Omental fat pad (tissue), 4 donors: ENCODE results near the gene MRPL39. TPM values are rescaled to one million over a fixed set of nuclear protein-coding genes. Genes with fewer than 3 reads are reported as not detected.
A peak's percentile ranks its signal among the peaks of the same experiment; 100 is the strongest.

Experiments
- ATAC-seq: fragments of 150-250 bp; one replicate; pipeline ENCODE4 v1.9.1; 2016; ENCODE audit warnings: mild to moderate bottlenecking, moderate library complexity; ENCODE audit not compliant: low FRiP score
- DNase-seq: peaks from one replicate; pipeline ENCODE4 v3.0.0-alpha.2; 2019; ENCODE audit warnings: low spot score
- total RNA-seq, 4 donors: library from RNA; depleted of rRNA; stranded (reverse); fragments of >200 nt; gene quantifications; one replicate each; pipeline ENCODE4 v1.1.0, GENCODE V29; 2016
- TF ChIP-seq, protein P1 (sequence below), 3 donors: fragments of 450-650 bp; IDR thresholded peaks; one replicate each; pipeline ENCODE4 v1.5.1; 2016 to 2017; ENCODE audit warnings: antibody characterized with exemption in 3 of 3, mild to moderate bottlenecking in 3 of 3, moderate library complexity in 2 of 3

The MRPL39 gene
- 10 to 100 TPM; 14.2 to 18.6 (median 14.9) TPM for total RNA-seq

DNA sequence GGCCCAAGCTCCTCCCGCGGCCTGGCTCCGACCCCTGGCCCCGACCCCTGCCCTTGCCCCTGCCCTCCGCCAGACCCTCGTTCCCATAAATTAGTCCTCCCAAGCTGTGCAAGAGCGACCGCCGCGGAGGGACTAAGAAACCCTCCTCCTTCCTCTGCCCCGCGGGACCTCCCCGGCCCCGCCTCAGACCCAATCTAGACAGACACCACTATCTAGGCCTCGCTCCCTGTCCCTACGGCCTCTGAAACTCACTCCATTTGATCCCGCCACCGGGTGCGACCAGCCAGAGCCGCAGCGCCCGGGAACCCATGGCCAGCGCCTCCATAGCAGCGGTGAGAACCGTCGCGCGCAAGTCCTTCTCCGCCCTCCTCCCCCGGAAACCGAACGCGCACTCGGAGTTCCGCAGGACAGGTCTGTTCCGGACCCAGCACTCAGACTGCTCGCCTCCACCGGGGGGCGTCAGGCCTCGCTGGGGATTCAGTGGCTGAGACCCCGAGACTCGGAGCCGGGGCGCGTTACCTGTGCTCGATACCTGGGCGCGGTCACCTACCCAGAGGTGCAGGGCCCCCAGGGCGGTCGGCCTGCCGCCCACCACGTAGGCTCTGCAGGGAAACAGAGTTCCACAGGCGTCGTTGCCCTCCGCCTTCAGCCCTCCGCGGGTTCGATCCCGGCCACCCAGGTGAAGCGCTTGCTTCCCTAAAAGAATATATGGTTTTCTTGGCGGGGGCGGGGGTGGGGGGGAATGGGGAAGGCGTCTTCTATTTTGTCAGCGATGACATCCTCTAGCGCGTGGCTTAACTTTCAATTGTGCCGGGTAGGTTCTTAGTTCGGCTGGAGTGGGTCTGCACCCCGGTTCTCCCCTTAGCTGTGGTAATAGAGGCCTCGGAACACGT lies at the start of gene MRPL39:
Gene MRPL39 (minus strand): TSS at position 331 of the 893 bp plus-strand sequence. CDS start 6 bp downstream, at position 325.
- DNase-seq: peak; percentile 49
- ATAC-seq: peak; percentile 95
- TF ChIP-seq, protein P1, sequence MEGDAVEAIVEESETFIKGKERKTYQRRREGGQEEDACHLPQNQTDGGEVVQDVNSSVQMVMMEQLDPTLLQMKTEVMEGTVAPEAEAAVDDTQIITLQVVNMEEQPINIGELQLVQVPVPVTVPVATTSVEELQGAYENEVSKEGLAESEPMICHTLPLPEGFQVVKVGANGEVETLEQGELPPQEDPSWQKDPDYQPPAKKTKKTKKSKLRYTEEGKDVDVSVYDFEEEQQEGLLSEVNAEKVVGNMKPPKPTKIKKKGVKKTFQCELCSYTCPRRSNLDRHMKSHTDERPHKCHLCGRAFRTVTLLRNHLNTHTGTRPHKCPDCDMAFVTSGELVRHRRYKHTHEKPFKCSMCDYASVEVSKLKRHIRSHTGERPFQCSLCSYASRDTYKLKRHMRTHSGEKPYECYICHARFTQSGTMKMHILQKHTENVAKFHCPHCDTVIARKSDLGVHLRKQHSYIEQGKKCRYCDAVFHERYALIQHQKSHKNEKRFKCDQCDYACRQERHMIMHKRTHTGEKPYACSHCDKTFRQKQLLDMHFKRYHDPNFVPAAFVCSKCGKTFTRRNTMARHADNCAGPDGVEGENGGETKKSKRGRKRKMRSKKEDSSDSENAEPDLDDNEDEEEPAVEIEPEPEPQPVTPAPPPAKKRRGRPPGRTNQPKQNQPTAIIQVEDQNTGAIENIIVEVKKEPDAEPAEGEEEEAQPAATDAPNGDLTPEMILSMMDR (IDR thresholded peaks at IDR 0.05): peak in 1 of 3 donors; percentile 11

DNA sequence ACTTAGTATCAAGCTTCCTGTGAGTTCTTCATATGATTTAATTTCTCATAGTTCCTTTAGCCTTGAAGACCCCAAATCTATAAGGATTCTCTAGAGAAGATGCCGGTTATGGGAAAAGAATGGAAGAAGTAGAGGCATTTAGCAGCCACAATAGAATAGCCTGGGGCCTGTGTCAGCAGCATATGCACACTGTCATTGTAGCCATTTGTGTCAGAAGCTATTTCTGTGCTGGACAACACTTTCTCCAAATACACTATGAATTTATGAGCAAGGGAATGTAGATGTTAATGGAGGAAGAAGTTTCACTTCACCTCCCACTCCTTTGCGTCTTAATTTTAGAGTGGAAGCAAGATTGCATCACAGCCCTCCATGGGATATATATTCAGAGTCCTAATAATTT lies 49.1 kb upstream of the MRPL39 start:
- TF ChIP-seq, protein P1 (IDR thresholded peaks at IDR 0.05): no peak
- ATAC-seq (no peak), DNase-seq (no peak)

DNA sequence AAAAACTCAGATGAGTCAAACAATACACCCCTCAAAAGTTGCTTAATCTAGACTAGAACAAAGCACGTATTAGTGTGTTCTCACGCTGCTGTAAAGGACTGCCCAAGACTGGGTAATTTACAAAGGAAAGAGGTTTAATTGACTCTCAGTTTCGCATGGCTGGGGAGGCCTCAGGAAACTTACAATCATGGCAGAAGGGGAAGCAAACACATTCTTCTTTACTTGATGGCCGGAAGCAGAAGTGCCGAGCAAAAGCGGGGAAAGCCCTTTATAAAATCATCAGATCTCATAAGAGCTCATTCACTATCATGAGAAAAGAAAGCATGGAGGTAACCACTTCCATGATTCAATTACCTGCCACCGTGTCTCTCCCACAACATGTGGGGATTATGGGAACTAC lies 41.9 kb upstream of the MRPL39 start:
- no peak for DNase-seq
- ATAC-seq: no peak
- TF ChIP-seq, protein P1 (IDR thresholded peaks at IDR 0.05): no peak

DNA sequence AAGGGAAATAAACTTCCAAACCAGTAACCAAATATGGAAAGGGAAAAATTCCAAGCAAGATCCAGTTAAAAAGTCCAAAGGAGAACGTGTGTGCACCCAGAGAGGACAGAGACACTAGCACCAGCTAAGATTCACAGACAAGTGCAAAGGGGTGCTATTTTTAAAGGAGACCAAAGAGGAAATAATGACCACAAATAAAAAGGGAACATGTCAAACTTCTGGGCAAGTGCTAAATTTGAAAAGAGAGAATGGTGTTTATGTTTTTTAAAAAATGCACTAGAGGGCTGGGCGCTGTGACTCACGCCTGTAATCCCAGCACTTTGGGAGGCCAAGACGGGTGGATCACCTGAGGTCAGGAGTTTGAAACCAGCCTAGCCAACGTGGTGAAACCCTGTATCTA lies 40.4 kb upstream of the MRPL39 start:
- DNase-seq (no peak), ATAC-seq (no peak)
- TF ChIP-seq, protein P1 (IDR thresholded peaks at IDR 0.05): no peak

DNA sequence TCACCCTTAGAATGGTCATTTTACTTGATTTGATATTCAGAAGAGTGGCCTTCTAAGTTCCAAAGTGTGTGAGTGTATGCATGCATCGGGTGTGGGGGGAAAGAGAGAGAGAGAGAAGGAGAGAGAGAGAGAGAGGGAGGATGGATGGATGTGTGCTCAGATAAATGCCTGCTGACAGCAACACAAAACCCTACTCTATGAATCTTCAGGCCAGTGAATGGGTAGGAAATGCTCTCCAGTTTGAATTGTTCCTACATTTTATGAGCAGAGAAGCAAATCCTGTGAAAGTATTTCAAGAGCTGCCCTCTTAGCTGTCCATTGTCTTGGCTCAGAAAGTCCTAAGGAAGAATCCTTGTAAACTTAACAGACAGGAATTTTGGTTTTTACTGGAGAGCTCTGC lies 39.2 kb upstream of the MRPL39 start:
- DNase-seq (no peak), ATAC-seq (no peak)
- TF ChIP-seq, protein P1 (IDR thresholded peaks at IDR 0.05): no peak

DNA sequence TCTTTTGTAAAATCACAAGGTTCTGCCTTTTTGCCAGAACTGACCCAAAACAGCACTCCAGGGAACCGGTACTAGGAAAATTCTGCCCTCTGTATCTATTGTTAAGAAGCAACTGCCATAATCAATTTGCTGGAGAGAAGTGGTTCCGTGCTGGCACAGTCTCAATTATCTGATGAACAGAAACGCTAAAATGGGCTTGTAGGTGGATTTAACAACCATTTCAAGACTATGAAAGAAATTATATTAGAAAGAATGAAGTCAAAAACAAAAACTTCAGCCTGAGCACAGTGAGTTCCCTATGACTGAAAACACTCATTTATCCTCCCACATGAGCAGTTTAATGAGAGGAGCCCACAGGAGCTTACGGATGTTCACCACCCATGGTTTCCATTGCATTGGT lies 36.2 kb upstream of the MRPL39 start:
- TF ChIP-seq, protein P1 (IDR thresholded peaks at IDR 0.05): no peak
- ATAC-seq (no peak), DNase-seq (no peak)

DNA sequence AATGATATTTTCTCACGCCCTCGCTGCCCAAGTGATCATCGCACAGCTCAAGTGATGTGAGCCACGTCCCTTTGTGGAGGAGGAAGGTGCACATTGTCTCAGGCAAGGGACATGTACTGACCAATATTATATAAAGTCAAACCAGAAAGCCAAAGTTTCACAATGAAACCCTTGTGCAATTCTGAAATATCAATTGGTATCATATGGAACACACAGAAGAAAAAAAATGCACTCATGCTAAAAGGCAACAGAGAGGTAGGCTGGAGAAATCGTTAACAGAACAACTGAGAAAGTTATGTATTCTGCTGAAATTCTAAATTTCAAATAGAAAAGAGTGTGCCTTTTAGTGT lies 33.6 kb upstream of the MRPL39 start:
- no peak for ATAC-seq
- TF ChIP-seq, protein P1 (IDR thresholded peaks at IDR 0.05): no peak

More for the DNA sequence above, 33.6 kb upstream of the MRPL39 start:
- no peak for DNase-seq
